GM12875 (cell line): ENCODE measurements around the gene CFAP92.

Experiments used
- H3K4me3 ChIP-seq: one replicate; pipeline ENCODE4 v1.5.1; 2011; ENCODE audit warnings: low read depth, low read length, control low read depth
- TF ChIP-seq, protein P1 (sequence below): IDR thresholded peaks from 2 replicates; pipeline ENCODE4 v1.5.1; 2011; ENCODE audit warnings: low read depth, mild to moderate bottlenecking, control low read depth, inconsistent platforms, low read length, moderate library complexity, borderline replicate concordance; ENCODE audit not compliant: insufficient read depth

CFAP92 gene

DNA sequence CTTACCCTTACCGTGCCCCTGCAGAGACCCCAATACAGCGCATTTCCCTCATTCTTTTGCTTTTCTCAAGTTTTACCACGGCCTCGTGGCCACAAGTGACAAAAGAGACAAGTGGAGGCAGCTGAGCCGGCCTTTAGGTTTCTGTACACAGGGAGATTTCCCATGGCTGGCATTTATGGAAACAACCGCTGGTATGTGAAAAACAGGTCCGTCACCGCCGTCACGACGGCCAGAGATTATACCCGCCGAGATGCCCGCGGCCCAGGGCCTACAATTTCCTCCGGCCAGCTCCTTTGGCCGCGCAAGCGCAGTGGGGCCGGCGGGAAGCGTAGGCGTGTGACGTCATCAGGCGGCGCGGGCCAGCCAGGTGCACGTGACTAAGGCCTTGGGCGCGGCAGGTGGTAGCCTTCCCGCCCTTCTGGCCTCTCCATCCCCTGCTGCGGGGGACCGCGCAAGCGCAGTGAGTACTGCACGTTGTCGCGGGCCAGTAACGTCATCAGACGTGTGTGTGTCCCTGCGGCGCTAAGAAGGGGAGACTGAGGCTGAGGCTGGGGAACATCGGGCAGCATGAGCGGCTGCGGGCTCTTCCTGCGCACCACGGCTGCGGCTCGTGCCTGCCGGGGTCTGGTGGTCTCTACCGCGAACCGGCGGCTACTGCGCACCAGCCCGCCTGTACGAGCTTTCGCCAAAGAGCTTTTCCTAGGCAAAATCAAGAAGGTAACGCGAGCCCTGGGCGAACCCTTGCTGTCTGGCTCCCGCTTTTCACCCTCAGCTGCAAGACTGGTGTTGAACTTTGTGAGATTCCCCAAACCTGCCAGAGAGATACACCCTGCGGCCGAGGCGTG, 114.5 kb downstream of the CFAP92 start, which contains the start of gene ACAD9:
ACAD9 (plus strand) TSS at position 496 of the 845 bp plus-strand sequence; CDS start at position 568, 72 bp downstream.
- H3K4me3 ChIP-seq: peak within 1 kb of the TSS; percentile 84

DNA sequence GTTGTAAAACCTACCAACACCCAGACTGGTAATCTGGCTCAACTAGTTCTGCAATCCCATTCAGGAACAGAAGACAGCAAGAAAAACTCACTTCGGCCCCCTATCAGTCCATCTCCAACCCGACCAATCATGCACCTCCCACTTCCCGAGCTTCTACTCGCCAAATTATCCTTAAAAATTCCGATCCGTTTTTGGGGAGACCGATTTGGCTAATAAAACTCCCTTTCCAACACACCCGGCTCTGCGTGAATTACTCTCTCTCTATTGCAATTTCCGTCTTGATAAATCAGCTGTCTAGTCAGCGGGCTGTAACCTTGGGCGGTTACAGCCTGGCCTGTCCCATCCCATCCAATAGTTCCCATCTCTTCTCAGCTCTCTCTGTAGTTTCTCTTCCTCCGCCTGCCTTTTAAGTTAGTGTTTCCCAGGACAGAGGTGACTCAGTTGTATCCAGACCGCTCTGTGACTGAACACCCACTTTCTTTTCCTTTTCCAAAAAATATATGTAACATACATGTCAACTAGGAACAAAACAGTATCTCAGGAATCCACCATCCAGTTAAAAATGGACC, 115.2 kb downstream of the CFAP92 start:
- TF ChIP-seq, protein P1, sequence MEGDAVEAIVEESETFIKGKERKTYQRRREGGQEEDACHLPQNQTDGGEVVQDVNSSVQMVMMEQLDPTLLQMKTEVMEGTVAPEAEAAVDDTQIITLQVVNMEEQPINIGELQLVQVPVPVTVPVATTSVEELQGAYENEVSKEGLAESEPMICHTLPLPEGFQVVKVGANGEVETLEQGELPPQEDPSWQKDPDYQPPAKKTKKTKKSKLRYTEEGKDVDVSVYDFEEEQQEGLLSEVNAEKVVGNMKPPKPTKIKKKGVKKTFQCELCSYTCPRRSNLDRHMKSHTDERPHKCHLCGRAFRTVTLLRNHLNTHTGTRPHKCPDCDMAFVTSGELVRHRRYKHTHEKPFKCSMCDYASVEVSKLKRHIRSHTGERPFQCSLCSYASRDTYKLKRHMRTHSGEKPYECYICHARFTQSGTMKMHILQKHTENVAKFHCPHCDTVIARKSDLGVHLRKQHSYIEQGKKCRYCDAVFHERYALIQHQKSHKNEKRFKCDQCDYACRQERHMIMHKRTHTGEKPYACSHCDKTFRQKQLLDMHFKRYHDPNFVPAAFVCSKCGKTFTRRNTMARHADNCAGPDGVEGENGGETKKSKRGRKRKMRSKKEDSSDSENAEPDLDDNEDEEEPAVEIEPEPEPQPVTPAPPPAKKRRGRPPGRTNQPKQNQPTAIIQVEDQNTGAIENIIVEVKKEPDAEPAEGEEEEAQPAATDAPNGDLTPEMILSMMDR: no peak
- peak overlapping the region; percentile 84 for H3K4me3 ChIP-seq

More for the DNA sequence above, 114.5 kb downstream of the CFAP92 start, which contains the start of gene ACAD9:
- TF ChIP-seq, protein P1: no peak

DNA sequence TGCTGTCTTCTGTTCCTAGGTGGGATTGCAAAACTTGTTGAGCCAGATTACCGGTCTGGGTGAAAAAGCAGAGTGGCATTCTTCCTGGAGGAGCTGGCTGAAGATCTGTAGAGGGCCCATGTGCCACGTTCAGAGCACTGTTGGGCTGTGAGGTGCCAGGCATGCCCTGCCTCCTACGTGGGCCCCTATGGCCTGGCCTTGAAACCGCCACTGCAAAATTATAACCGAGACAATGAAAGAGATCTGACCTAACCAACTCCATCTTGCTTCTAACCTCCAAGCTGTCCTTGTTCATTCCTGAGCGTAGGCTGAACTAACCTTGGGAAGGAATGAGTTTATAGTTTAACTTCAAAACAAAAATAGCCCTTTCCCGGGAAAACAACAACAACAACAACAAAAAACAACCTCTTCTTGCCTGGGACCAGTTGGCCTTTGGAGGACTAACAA, 115.8 kb downstream of the CFAP92 start:
- TF ChIP-seq, protein P1: no peak
- peak overlapping the region; percentile 84 for H3K4me3 ChIP-seq

DNA sequence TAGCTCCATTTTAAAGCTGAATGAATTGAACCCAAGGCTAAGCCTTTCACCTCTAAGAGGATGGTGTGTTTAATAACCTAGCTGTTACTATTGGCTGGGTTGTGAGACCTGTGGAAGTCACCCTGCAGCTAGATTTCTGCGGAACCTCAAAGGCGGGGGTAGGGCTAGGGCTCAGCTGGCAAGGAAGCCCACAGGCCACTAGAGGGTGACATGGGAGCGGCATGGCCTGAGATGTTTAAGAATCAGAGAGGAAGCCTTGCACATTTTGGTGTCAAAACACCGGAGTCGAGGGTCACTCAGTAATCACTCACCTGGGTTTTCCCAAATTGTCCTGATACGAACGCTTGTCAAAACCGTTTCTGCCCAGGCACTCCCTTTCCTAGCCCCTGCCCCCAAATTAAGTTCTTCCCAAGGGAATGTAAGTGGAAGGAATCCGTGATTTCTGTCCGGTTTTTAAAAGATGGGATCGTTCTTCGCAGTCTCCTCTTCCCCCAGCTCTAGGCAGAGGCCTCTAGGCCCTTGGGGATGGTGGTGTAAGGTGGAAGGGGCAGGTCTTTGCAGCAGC, 118.2 kb downstream of the CFAP92 start:
- no peak overlapping the region for H3K4me3 ChIP-seq

DNA sequence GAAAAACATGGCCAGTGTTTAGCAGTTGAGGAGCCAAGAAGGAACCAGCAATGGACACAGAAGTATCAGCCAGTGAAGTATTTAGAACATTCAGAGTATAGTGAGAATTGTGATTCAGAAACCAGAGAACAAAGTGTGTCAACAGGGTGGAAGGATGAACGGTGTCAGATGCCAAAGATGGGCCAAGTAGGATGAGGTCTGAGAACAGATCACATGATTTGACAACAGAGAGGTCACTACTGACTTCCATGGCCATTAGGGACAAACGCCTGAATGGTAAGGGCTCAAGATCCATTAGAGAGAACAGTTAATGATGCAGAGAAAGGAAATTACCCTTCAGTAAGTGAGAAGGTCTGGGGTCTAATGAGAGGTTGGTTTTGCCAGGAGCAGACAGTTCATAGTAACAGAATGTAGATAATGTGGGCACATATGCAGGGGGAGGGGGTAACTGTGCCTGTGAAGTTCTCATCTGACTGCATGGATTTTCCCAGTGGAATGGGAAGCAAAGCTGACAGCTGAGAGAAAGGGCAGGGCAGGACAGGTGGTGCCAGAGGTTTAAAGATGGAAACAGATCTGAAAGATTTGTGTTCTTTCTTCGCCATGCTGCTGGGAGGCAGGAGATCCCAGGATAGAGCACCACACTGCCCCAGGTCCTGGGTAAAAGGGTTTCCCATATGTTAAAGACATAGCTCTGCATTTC, 119.2 kb downstream of the CFAP92 start:
- TF ChIP-seq, protein P1: no peak
- no peak overlapping the region for H3K4me3 ChIP-seq

More for the DNA sequence above, 118.2 kb downstream of the CFAP92 start:
- TF ChIP-seq, protein P1: peak; percentile 76

DNA sequence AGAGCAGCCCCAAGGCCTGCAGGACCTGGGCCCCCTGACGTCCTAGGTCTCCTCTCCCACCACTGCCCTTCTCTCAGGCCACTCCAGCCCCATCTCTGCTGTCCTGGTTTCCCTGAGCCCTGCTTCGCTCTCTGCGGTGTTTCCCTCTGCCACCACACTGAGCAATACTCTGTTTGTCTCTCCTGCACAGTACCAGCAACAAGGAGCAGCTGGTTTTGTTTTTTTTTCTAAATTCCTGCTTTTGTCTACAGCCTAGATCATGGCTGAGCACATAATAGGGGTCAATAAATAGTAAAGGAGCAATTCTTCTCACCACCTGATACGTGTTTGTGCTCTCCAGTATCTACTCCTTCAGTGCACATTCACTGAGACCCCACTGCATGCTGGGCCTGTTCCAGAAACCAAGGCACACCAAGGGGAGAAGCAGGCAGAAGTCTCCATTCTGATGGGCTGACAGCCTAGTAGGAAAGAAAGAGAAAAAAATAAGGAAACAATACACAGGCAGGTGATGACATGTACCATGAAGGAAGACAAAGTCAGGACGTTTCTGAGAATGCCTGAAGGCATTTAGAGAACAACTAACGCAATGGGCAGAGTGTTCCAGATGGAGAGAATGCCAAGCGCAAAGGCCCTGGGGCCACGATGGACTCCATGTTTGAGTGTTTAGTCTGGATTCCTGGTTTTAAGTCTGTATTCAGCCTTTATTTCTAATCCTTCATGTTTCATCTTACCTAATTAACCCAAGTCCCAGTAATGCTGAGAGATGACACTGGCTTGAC, 120.4 kb downstream of the CFAP92 start:
- H3K4me3 ChIP-seq: no peak overlapping the region
- TF ChIP-seq, protein P1: no peak
